Epithelial cell of prostate (primary cell): ENCODE results near the gene TNPO3.
"Not testable (repeated sequence)": the region's sequence is repeated elsewhere in the genome, so short reads cannot be mapped to it uniquely, and the experiment has no call there.

Source experiments
- DNase-seq: peaks from one replicate; pipeline ENCODE4 v3.0.0-alpha.2; 2011; ENCODE audit warnings: low read depth, low spot score
- H3K27ac ChIP-seq: fragments of 450-650 bp; 2 replicates; pipeline ENCODE4 v1.5.1; 2017; ENCODE audit warnings: mild to moderate bottlenecking

TNPO3 gene

GRCh38 chr7:129073204-129073603 is 18.3 kb upstream of the TNPO3 start:
- DNase-seq, result no peak
- no peak overlapping the region for H3K27ac ChIP-seq

DNA sequence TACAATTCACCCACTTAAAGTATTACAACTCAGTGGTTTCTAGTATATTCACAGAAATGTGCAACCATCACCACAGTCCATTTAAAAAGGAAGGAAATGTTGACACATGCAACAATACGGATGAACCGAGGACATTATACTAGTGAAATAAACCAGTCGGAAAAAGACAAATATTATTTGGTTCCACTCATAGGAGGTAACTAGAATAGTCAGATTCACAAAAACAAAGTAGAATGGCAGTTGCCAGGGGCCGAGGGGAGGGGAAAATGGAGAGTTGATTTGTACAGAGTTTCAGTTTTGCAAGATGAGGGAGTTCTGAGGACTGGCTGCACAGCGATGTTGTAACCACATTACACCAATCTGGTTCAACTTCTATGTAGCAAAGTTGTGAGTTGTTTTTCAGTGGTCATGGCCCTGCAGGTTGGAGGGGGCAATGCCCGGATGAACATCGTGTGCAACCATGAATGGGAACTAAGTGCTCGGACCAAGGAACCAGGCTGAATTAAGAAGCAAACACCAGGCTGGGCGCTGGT is 17.6 kb upstream of the TNPO3 start:
- DNase-seq, result no peak

DNA sequence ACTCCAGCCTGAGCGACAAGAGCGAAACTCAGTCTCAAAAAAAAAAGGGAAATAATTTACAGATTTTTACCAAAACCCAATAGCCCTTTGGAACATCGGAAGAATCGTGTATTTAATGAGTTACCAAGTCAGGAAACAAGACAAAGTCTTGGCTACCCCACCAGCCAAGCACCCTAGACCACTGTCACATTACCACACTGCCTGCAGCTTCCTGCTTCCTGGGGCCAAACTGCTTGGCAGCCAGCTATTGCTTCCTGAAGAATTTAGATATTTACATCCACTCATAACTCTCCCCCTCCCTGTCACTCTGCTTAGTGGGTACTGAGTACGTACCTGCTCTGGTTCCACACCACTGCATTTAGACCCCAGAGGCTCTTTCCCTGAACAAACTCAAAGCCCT is 14.1 kb upstream of the TNPO3 start:
- H3K27ac ChIP-seq, result no peak overlapping the region
- no peak for DNase-seq

More for the DNA sequence above, 17.6 kb upstream of the TNPO3 start:
- H3K27ac ChIP-seq, result no peak overlapping the region

DNA sequence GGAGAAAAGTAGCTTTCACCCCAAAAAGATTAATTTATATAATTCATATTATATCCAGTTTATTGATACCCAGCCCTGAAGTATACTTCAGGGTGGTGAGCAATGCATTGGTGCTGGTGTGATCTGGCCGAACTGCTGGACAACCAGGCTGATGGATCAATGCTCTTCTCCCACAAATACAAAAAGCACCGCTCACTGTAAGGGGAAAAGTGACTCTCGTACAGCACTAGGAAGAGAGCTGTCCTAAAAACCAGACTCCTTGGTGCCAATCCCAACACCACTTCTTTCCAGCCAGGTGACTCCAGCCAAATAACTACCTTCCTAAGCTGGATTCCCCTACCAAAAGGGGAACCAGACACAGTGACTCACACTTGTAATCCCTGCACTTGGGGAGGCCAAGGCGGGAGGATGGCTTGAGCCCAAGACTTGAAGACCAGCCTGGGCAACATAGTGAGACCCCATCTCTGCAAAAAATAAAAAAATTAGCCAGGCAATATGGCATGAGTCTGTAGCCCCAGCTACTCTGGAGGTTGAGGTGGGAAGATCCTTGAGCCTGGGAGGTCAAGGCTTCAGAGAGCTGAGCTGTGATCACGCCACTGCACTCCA is 13.1 kb upstream of the TNPO3 start:
- no peak overlapping the region for H3K27ac ChIP-seq
- no peak for DNase-seq

- not testable (repeated sequence) for DNase-seq
- H3K27ac ChIP-seq, result peak overlapping the region; percentile 49
Observed at GRCh38 chr7:129067132-129067561, 12.2 kb upstream of the TNPO3 start.

DNA sequence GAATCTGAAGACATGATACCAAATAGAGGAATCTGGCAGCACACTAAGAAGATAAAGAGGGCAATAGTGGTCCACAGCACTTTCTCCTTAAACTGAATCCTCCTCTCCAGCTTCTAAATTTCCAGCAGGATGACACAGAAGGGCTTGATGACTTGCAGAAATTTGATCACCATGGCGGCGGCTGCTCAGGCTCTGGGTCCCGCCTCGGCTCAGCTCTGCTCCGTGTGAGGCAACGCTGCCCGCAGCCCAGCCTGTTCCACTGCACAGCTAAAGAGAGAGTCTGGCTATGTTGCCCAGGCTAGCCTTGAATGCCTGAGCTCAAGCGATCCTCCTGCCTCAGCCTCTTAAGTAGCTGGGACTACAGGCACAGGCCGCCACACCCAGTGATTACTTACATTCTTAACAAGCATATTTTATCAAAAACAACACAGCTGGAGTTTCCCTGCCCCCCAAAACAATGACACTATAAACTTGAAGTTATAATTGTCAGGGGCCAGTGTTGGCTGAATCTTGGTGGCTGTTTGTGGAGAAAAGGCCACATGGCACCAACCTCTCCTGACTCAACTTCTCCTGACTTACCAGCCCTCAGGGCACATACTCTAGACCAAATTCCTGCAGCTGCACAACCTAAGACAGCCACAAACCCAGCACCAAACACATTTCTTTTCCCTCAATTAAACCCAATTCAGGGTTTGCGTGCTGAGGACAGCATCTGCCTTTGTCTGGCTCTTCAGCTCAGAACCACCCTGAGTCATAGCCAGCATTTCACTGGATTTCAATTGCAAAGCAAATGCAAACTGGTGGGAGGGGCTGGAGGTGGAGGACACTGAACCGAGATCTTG is 11.6 kb upstream of the TNPO3 start:
- DNase-seq, result no peak
- peak overlapping the region; percentile 49 for H3K27ac ChIP-seq

GRCh38 chr7:129055861-129056464 is 1.1 kb upstream of the TNPO3 start:
- H3K27ac ChIP-seq, result no peak overlapping the region
- DNase-seq, result no peak

GRCh38 chr7:129055294-129055816 is 444 bp upstream of the TNPO3 start:
- DNase-seq, result no peak
- peak overlapping the region; percentile 96 for H3K27ac ChIP-seq

DNA sequence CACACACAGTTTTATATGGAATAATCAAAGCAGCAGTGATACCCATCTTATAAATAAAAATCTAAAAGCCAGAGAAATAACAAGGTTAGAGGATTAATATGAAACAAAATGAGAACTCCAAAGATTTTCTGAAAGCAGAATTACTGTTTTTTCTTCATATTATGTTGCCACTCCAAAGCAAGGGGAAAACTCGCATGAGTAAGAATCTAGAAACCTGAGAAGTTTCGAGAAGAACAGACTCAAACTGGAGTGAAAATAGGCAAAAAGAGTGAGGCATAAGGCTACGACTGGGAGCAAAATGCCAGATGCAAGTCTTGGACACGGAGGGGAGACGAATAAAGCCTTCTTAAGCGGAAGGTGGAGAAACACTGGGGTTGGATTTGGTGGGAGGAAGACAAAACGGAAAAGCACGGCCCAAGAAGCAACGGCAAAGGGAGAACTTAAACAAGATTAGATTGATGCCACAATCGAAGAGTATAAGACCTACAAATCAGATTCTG is 923 bp downstream of the TNPO3 start:
- DNase-seq, result no peak

GRCh38 chr7:129052441-129052840 is 2.5 kb downstream of the TNPO3 start:
- H3K27ac ChIP-seq, result no peak overlapping the region
- DNase-seq, result no peak

More for the DNA sequence above, 923 bp downstream of the TNPO3 start:
- H3K27ac ChIP-seq, result peak overlapping the region; percentile 96

DNA sequence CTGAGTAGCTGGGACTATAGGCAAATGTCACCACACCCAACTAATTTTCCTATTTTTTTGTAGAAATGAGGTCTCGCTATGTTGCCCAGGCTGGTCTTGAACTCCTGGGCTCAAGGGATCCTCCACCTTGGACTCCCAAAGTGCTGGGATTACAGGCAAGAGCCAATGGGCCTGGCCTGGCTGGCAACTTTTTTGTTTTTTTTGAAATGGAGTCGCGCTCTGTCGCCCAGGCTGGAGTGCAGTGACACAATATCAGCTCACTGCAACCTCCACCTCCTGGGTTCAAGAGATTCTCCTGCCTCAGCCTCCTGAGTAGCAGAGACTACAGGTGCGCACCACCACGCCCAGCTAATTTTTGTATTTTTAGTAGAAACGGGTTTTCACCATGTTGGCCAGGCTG is 3.5 kb downstream of the TNPO3 start:
- not testable (repeated sequence) for H3K27ac ChIP-seq, DNase-seq

GRCh38 chr7:129047761-129048160 is 7.2 kb downstream of the TNPO3 start:
- no peak overlapping the region for H3K27ac ChIP-seq
- DNase-seq, result no peak

DNA sequence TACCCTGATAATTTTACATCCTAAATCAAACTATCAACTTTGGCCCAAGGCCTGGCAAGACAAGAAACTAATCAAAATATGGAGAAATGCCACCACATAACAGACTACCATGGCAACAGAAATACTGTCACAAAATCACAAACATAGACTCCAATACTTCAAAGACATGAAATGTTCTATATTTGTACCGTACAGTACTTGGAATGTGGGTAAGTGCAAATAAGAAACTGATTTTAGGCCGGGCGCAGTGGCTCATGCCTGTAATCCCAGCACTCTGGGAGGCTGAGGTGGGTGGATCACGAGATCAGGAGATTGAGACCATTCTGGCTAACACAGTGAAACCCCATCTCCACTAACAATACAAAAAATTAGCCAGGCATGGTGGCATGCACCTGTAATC is 9.2 kb downstream of the TNPO3 start:
- no peak for DNase-seq
- H3K27ac ChIP-seq, result no peak overlapping the region

GRCh38 chr7:129043012-129043411 is 11.9 kb downstream of the TNPO3 start:
- no peak overlapping the region for H3K27ac ChIP-seq
- DNase-seq, result no peak

GRCh38 chr7:129041142-129042085 is 13.5 kb downstream of the TNPO3 start:
- no peak for DNase-seq
- H3K27ac ChIP-seq, result no peak overlapping the region

- DNase-seq, H3K27ac ChIP-seq: not testable (repeated sequence)
Observed at GRCh38 chr7:129038468-129038867, 16.4 kb downstream of the TNPO3 start.

DNA sequence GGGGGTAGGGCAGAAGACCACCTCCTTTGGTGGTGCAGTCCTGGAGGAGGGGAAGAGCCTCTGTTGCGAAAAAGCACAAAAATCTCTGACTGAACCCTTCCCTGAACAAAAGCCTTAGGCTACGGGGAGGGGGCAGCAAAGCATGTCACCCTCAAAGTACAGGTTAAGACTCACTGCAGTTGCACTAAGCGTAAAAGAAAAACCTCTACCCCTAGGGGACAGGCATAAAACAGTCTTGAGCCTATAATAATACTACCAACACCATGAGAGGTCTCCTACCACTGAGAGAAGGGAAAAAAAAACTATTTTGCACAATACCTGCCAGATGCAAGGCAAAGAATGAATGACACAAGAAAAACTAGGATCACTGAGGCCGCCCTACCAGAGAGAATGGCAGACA is 17.3 kb downstream of the TNPO3 start:
- DNase-seq, result no peak
- no peak overlapping the region for H3K27ac ChIP-seq

DNA sequence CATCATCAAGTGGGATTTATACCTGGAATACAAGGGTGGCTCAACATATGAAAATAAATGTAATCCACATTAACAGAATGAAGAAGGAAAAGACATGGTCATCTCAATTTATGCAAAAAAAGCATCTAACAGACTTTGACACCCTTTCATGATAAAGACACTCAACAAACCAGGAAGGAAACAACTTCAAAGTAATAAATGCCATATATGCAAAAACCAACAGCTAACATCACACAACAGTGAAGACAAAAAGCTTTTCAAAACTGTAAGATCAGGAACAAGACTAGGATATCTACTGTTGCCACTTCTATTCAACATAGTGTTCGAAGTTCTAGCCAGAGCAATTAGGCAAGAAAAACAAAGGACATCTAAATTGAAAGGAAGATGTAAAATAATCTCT is 22.9 kb downstream of the TNPO3 start:
- no peak for DNase-seq
- no peak overlapping the region for H3K27ac ChIP-seq

- no peak for DNase-seq
- no peak overlapping the region for H3K27ac ChIP-seq
Observed at GRCh38 chr7:129030440-129030839, 24.5 kb downstream of the TNPO3 start.

- no peak for DNase-seq
- no peak overlapping the region for H3K27ac ChIP-seq
Observed at GRCh38 chr7:129024125-129024524, 30.8 kb downstream of the TNPO3 start.
